Esophagus squamous epithelium (tissue), 4 donors: ENCODE results near the gene AMZ1.

Experiments
- CTCF ChIP-seq, 6 experiments: fragments of 450-650 bp in 4 of 6; fragments of 200-600 bp in 2 of 6; sonication (generic) in 2 of 6; IDR thresholded peaks; one replicate each; pipeline ENCODE4 v1.5.1; 2016 to 2019; ENCODE audit warnings: antibody characterized with exemption in 6 of 6, mild to moderate bottlenecking in 4 of 6, moderate library complexity in 4 of 6
- POLR2A ChIP-seq, 4 donors: fragments of 450-650 bp; IDR thresholded peaks; one replicate each; pipeline ENCODE4 v1.6.1; 2017; ENCODE audit warnings: antibody characterized with exemption in 4 of 4, mild to moderate bottlenecking in 4 of 4, moderate library complexity in 3 of 4

GRCh38 chr7:2709553-2710285 is 21.7 kb downstream of the AMZ1 start:
- TF ChIP-seq POLR2A (IDR thresholded peaks at IDR 0.05) (no peak), CTCF (IDR thresholded peaks at IDR 0.05) (peak; percentile 79 to 94 (median 84))
